Neutrophil (primary cell): ENCODE measurements around the gene PRKCE.

ENCODE experiments used
- H3K27ac ChIP-seq: fragments of 200-600 bp; sonication (generic); 2 replicates; pipeline ENCODE4 v1.5.1; 2016; ENCODE audit warnings: mild to moderate bottlenecking, moderate library complexity
- H3K27me3 ChIP-seq: fragments of 200-600 bp; sonication (generic); 2 replicates; pipeline ENCODE4 v1.6.0; 2016; ENCODE audit warnings: mild to moderate bottlenecking
- H3K36me3 ChIP-seq: fragments of 200-600 bp; sonication (generic); 2 replicates; pipeline ENCODE4 v1.5.1; 2017
- H3K4me1 ChIP-seq, 2 experiments: fragments of 200-600 bp in 1 of 2; sonication (generic) in 1 of 2; 1 replicate in 1 of 2; 2 replicates in 1 of 2; pipeline versions ENCODE4 v1.5.1 to v1.6.1; 2013 to 2016; ENCODE audit warnings: low read depth in 1 of 2, low read length in 1 of 2, mild to moderate bottlenecking in 1 of 2, moderate library complexity in 1 of 2; ENCODE audit not compliant: control insufficient read depth in 1 of 2, insufficient read depth in 1 of 2
- H3K4me3 ChIP-seq, 2 experiments: fragments of 200-600 bp in 1 of 2; sonication (generic) in 1 of 2; 1 replicate in 1 of 2; 2 replicates in 1 of 2; pipeline ENCODE4 v1.5.1; 2013 to 2016; ENCODE audit warnings: low read depth in 1 of 2, low read length in 1 of 2, mild to moderate bottlenecking in 1 of 2, moderate library complexity in 1 of 2
- H3K9me3 ChIP-seq: fragments of 200-600 bp; sonication (generic); 2 replicates; pipeline ENCODE4 v1.5.1; 2016
- CTCF ChIP-seq: fragments of 200-600 bp; sonication (generic); IDR thresholded peaks from 2 replicates; pipeline ENCODE4 v1.5.1; 2016; ENCODE audit warnings: antibody characterized with exemption

PRKCE gene

GRCh38 chr2:46188041-46188716 lies 536.7 kb downstream of the PRKCE start:
- H3K27ac ChIP-seq, result no peak overlapping the region
- H3K36me3 ChIP-seq, result no peaks in the 10 kb centered on the region
- H3K4me1 ChIP-seq, result peaks cover 0 to 4% of the 10 kb centered on the region in 2 experiments
- H3K4me3 ChIP-seq, result no peak overlapping the region
- H3K9me3 ChIP-seq, result no peaks in the 10 kb centered on the region
- no peak for TF ChIP-seq CTCF
- H3K27me3 ChIP-seq, result no peaks in the 10 kb centered on the region

- no peaks in the 10 kb centered on the region for H3K27me3 ChIP-seq
- H3K36me3 ChIP-seq, result no peaks in the 10 kb centered on the region
- no peak overlapping the region for H3K27ac ChIP-seq
- no peaks in the 10 kb centered on the region for H3K9me3 ChIP-seq
- H3K4me1 ChIP-seq, result no peaks in the 10 kb centered on the region
- no peak for TF ChIP-seq CTCF
- H3K4me3 ChIP-seq, result no peak overlapping the region
Observed at GRCh38 chr2:46193356-46193755, 541.9 kb downstream of the PRKCE start.

- H3K9me3 ChIP-seq, result no peaks in the 10 kb centered on the region
- no peak overlapping the region for H3K27ac ChIP-seq
- no peaks in the 10 kb centered on the region for H3K36me3 ChIP-seq
- H3K4me3 ChIP-seq, result no peak overlapping the region
- H3K4me1 ChIP-seq, result no peaks in the 10 kb centered on the region
- no peak for TF ChIP-seq CTCF
- H3K27me3 ChIP-seq, result no peaks in the 10 kb centered on the region
Observed at GRCh38 chr2:46193855-46194254, 542.4 kb downstream of the PRKCE start.

- no peaks in the 10 kb centered on the region for H3K9me3 ChIP-seq
- TF ChIP-seq CTCF, result no peak
Observed at GRCh38 chr2:46194856-46195255, 543.4 kb downstream of the PRKCE start.

GRCh38 chr2:46195819-46196218 lies 544.3 kb downstream of the PRKCE start:
- Histone ChIP-seq H3K9me3 (no peaks in the 10 kb centered on the region), H3K4me3 (no peak overlapping the region), H3K27me3 (no peaks in the 10 kb centered on the region), H3K4me1 (peaks cover 4 to 9% of the 10 kb centered on the region in 2 experiments), H3K27ac (no peak overlapping the region), H3K36me3 (no peaks in the 10 kb centered on the region)
- TF ChIP-seq CTCF, result no peak

More at GRCh38 chr2:46194856-46195255, 543.4 kb downstream of the PRKCE start:
- H3K36me3 ChIP-seq, result no peaks in the 10 kb centered on the region
- H3K4me1 ChIP-seq, result peaks cover 0 to under 1% of the 10 kb centered on the region in 2 experiments
- H3K4me3 ChIP-seq, result no peak overlapping the region
- H3K27ac ChIP-seq, result no peak overlapping the region
- no peaks in the 10 kb centered on the region for H3K27me3 ChIP-seq
